ENCODE results near the gene STK32B. TPM values are rescaled to one million over a fixed set of nuclear protein-coding genes. Genes with fewer than 3 reads are reported as not detected.

STK32B gene
- total RNA-seq, 4 donors from 2014 or later, result 2.4 to 3.9 (median 3.1) TPM

- TF ChIP-seq, protein P1, sequence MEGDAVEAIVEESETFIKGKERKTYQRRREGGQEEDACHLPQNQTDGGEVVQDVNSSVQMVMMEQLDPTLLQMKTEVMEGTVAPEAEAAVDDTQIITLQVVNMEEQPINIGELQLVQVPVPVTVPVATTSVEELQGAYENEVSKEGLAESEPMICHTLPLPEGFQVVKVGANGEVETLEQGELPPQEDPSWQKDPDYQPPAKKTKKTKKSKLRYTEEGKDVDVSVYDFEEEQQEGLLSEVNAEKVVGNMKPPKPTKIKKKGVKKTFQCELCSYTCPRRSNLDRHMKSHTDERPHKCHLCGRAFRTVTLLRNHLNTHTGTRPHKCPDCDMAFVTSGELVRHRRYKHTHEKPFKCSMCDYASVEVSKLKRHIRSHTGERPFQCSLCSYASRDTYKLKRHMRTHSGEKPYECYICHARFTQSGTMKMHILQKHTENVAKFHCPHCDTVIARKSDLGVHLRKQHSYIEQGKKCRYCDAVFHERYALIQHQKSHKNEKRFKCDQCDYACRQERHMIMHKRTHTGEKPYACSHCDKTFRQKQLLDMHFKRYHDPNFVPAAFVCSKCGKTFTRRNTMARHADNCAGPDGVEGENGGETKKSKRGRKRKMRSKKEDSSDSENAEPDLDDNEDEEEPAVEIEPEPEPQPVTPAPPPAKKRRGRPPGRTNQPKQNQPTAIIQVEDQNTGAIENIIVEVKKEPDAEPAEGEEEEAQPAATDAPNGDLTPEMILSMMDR (IDR thresholded peaks at IDR 0.05), result no peak
- ATAC-seq (ENCODE audit: low FRiP score) (no peak), DNase-seq (ENCODE audit: low spot score) (no peak)
These were observed 317.1 kb downstream of the STK32B start for GRCh38 chr4:5368426-5368825.

DNA sequence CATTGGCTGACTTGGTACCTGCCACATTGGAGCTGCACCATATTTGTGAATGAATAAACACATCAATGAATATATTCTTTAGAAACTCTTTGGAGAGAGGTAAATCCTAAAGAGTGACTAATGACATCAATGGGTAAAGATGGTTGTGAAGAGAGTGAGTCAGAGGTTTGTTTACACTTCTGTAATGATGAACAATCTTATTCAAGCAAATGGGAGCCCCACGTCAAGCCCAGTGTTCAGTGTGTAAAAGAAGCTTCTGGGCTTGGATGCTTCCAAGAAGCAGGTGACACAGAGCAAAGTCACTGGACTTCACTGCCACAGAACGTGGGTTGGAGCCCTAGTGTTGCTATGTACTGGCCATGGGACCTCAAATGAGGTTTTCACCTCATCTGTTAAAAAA, 319.0 kb downstream of the STK32B start:
- no peak for ATAC-seq (ENCODE audit: low FRiP score)
- no peak for DNase-seq (ENCODE audit: low spot score)
- TF ChIP-seq, protein P1 (IDR thresholded peaks at IDR 0.05), result no peak

DNA sequence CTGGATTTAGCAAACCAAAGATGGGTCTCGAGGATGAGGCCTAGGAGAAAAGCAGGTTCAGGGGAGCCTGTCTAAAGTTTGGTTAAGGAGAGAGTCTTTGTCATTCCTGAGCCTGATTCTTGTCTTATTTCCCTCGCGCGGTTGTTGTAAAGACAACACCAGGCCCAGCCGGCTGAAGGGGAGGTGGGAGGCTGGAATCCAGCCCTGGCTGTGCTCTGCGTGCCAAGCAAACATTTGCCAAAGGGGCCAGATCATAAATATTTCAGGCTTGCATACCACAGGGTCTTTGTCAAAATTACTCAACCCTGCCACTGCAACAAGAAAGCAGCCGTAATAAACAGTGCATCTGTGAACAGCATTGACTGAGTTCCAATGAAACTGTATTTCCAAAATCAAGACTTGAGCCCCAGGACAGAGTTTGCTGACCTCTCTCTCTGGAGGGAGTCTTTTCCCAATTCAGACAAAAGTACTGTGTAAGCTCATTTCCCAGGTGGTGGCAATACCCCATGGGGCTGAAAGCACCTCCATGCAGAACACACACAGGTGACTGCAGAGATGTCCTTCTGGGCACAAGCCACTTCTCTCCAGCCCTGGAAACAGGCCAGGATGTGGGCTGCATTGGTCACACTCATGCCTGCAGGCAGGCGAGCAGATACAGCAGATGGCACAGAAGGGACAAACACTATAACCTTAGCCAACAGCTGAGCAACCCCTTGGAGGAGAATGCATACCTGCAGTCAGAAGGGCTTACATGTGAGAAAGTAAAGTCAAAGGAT, 320.3 kb downstream of the STK32B start:
- DNase-seq (ENCODE audit: low spot score) (no peak), ATAC-seq (ENCODE audit: low FRiP score) (no peak)
- TF ChIP-seq, protein P1 (IDR thresholded peaks at IDR 0.05), result no peak

- ATAC-seq (ENCODE audit: low FRiP score), result no peak
- no peak for DNase-seq (ENCODE audit: low spot score)
- TF ChIP-seq, protein P1 (IDR thresholded peaks at IDR 0.05), result no peak
These were observed 320.9 kb downstream of the STK32B start for GRCh38 chr4:5372198-5372597.

- ATAC-seq (ENCODE audit: low FRiP score), result no peak
- no peak for DNase-seq (ENCODE audit: low spot score)
- TF ChIP-seq, protein P1 (IDR thresholded peaks at IDR 0.05), result no peak
These were observed 322.0 kb downstream of the STK32B start for GRCh38 chr4:5373327-5373726.

- no peak for DNase-seq (ENCODE audit: low spot score)
- TF ChIP-seq, protein P1 (IDR thresholded peaks at IDR 0.05), result no peak
- ATAC-seq (ENCODE audit: low FRiP score), result no peak
These were observed 323.3 kb downstream of the STK32B start for GRCh38 chr4:5374592-5374991.

GRCh38 chr4:5374994-5375393, 323.7 kb downstream of the STK32B start:
- DNase-seq (ENCODE audit: low spot score) (no peak), ATAC-seq (ENCODE audit: low FRiP score) (no peak)
- TF ChIP-seq, protein P1 (IDR thresholded peaks at IDR 0.05), result no peak

Data from omental fat pad (tissue), 4 donors.